Caco-2 (cell line): ENCODE measurements around the gene PGM1. TPM values are rescaled to one million over a fixed set of nuclear protein-coding genes. Genes with fewer than 3 reads are reported as not detected.

ENCODE experiments used
- BruUV-seq: library from RNA; stranded (reverse); fragments of 400-500 nt; replicated peaks from 2 replicates; lab custom pipeline; 2021; lab: Mats Ljungman, UMichigan
- CTCF ChIA-PET: fragments of 300-600 bp; sonication (Branson Sonifier 250); formaldehyde crosslinking; loops from one replicate; lab custom pipeline; 2022; ENCODE audit warnings: antibody characterized with exemption; lab: Charles Lee
- POLR2A ChIA-PET: fragments of 300-600 bp; sonication (Branson Sonifier 250); formaldehyde crosslinking; loops from one replicate; lab custom pipeline; 2022; ENCODE audit warnings: antibody characterized with exemption; lab: Charles Lee
- DNase-seq, 2 experiments: peaks; one replicate each; pipeline versions ENCODE4 v3.0.0 to v3.0.0-alpha.2; 2020 to 2022
- H3K27me3 ChIP-seq: replicated peaks from 2 replicates; pipeline ENCODE4 v1.6.0; 2011; ENCODE audit warnings: low read length; ENCODE audit not compliant: control insufficient read depth, insufficient read depth
- H3K36me3 ChIP-seq: 2 replicates; pipeline ENCODE4 v1.5.1; 2011; ENCODE audit warnings: low read length; ENCODE audit not compliant: control insufficient read depth, insufficient read depth
- H3K4me1 ChIP-seq: fragments of 250-450 bp; sonication (Bioruptor Pico); 2 replicates; pipeline ENCODE4 v1.5.1; 2020; ENCODE audit warnings: mild to moderate bottlenecking
- H3K4me3 ChIP-seq: 2 replicates; pipeline ENCODE4 v1.5.1; 2011; ENCODE audit warnings: low read depth, mild to moderate bottlenecking, control low read depth, low read length
- H3K9me3 ChIP-seq: fragments of 250-450 bp; sonication (Bioruptor Pico); 2 replicates; pipeline ENCODE4 v1.5.1; 2020; ENCODE audit warnings: mild to moderate bottlenecking, moderate library complexity
- H3K27ac Mint-ChIP-seq: one replicate; pipeline ENCODE4 v1.8.0; 2022; ENCODE audit warnings: mixed read lengths; ENCODE audit not compliant: unreplicated experiment
- H3K27me3 Mint-ChIP-seq: one replicate; pipeline ENCODE4 v1.8.0; 2022; ENCODE audit warnings: mixed read lengths; ENCODE audit not compliant: insufficient read depth, unreplicated experiment
- H3K36me3 Mint-ChIP-seq: one replicate; pipeline ENCODE4 v1.8.0; 2022; ENCODE audit warnings: mild to moderate bottlenecking, mixed read lengths; ENCODE audit not compliant: insufficient read depth, unreplicated experiment
- H3K4me1 Mint-ChIP-seq: one replicate; pipeline ENCODE4 v1.8.0; 2022; ENCODE audit warnings: low read depth, mixed read lengths; ENCODE audit not compliant: unreplicated experiment
- H3K4me3 Mint-ChIP-seq: one replicate; pipeline ENCODE4 v1.8.0; 2022; ENCODE audit warnings: mild to moderate bottlenecking, moderate library complexity, mixed read lengths; ENCODE audit not compliant: unreplicated experiment
- H3K9me3 Mint-ChIP-seq: one replicate; pipeline ENCODE4 v1.8.0; 2022; ENCODE audit warnings: mixed read lengths; ENCODE audit not compliant: unreplicated experiment
- CTCF ChIP-seq, 2 experiments: fragments of 200-600 bp in 1 of 2; IDR thresholded peaks; 1 replicate in 1 of 2; 2 replicates in 1 of 2; pipeline versions ENCODE4 v1.5.1 to v1.8.0; 2011 to 2022; ENCODE audit warnings: antibody characterized with exemption in 1 of 2, control low read depth in 1 of 2, inconsistent platforms in 1 of 2, low read depth in 1 of 2, low read length in 1 of 2, mild to moderate bottlenecking in 1 of 2, moderate library complexity in 1 of 2; ENCODE audit not compliant: insufficient read depth in 1 of 2, severe bottlenecking in 1 of 2, unreplicated experiment in 1 of 2
- intact Hi-C: fragments of 100-400 bp; cut with micrococcal nuclease; formaldehyde crosslinking; loops from one replicate; pipeline ENCODE4 v1.10.0; 2022; ENCODE audit not compliant: unreplicated experiment
- total RNA-seq: library from RNA; stranded (reverse); gene quantifications from 2 replicates; pipeline ENCODE4 v1.2.3, GENCODE V29; 2022

The PGM1 gene
- total RNA-seq, 1 experiment from 2014 or later, result 22.5 TPM

GRCh38 chr1:63547621-63548294 lies 45.5 kb upstream of the PGM1 start:
- Mint-ChIP-seq H3K4me1 (no peaks in the 10 kb centered on the region), H3K27me3 (no peaks in the 10 kb centered on the region), H3K36me3 (no peaks in the 10 kb centered on the region), H3K9me3 (no peaks in the 10 kb centered on the region), H3K27ac (no peak overlapping the region), H3K4me3 (no peak overlapping the region)
- intact Hi-C loops, result no loop called here
- BruUV-seq, result no TSS peak
- ChIA-PET CTCF (no interaction called here), POLR2A (no interaction called here)
- TF ChIP-seq CTCF (IDR thresholded peaks at IDR 0.05; ENCODE audit: insufficient read depth in 1 of 2, low read depth in 1 of 2, low read length in 1 of 2, severe bottlenecking in 1 of 2, unreplicated experiment in 1 of 2), result no peak
- no peaks in the 10 kb centered on the region for H3K9me3 ChIP-seq
- no peaks in the 10 kb centered on the region for H3K36me3 ChIP-seq
- DNase-seq, result no peak
- no peaks in the 10 kb centered on the region for H3K27me3 ChIP-seq
- H3K4me3 ChIP-seq, result no peak overlapping the region
- no peaks in the 10 kb centered on the region for H3K4me1 ChIP-seq

- TF ChIP-seq CTCF (IDR thresholded peaks at IDR 0.05; ENCODE audit: insufficient read depth in 1 of 2, low read depth in 1 of 2, low read length in 1 of 2, severe bottlenecking in 1 of 2, unreplicated experiment in 1 of 2), result no peak
- Mint-ChIP-seq H3K27me3 (no peaks in the 10 kb centered on the region), H3K9me3 (no peaks in the 10 kb centered on the region), H3K36me3 (no peaks in the 10 kb centered on the region), H3K27ac (no peak overlapping the region), H3K4me1 (no peaks in the 10 kb centered on the region), H3K4me3 (no peak overlapping the region)
- BruUV-seq, result no TSS peak
- Histone ChIP-seq H3K9me3 (no peaks in the 10 kb centered on the region), H3K36me3 (no peaks in the 10 kb centered on the region), H3K4me3 (no peak overlapping the region), H3K27me3 (no peaks in the 10 kb centered on the region), H3K4me1 (no peaks in the 10 kb centered on the region)
- intact Hi-C loops, result no loop called here
- DNase-seq, result no peak
- POLR2A ChIA-PET, result no interaction called here
- CTCF ChIA-PET, result no interaction called here
These were observed 44.9 kb upstream of the PGM1 start for GRCh38 chr1:63548303-63548702.

- BruUV-seq, result no TSS peak
- Mint-ChIP-seq H3K4me1 (no peaks in the 10 kb centered on the region), H3K27ac (no peak overlapping the region), H3K4me3 (no peak overlapping the region), H3K9me3 (no peaks in the 10 kb centered on the region), H3K36me3 (no peaks in the 10 kb centered on the region), H3K27me3 (no peaks in the 10 kb centered on the region)
- H3K4me1 ChIP-seq, result no peaks in the 10 kb centered on the region
- H3K9me3 ChIP-seq, result no peaks in the 10 kb centered on the region
- H3K36me3 ChIP-seq, result no peaks in the 10 kb centered on the region
- no peaks in the 10 kb centered on the region for H3K27me3 ChIP-seq
- POLR2A ChIA-PET, result no interaction called here
- CTCF ChIA-PET, result no interaction called here
- no peak overlapping the region for H3K4me3 ChIP-seq
- intact Hi-C loops, result no loop called here
- no peak for TF ChIP-seq CTCF (IDR thresholded peaks at IDR 0.05; ENCODE audit: insufficient read depth in 1 of 2, low read depth in 1 of 2, low read length in 1 of 2, severe bottlenecking in 1 of 2, unreplicated experiment in 1 of 2)
- DNase-seq, result no peak
These were observed 44.3 kb upstream of the PGM1 start for GRCh38 chr1:63548877-63549276.
